ENCODE data around the gene SLC26A8.
"Not testable (repeated sequence)": the region's sequence is repeated elsewhere in the genome, so short reads cannot be mapped to it uniquely, and the experiment has no call there.

Gene SLC26A8

GRCh38 chr6:35936681-35937359 lies 87.6 kb downstream of the SLC26A8 start:
- Histone ChIP-seq H3K79me2 (ENCODE audit: insufficient read depth, low read length) (no peaks in the 10 kb centered on the region), H3K36me3 (ENCODE audit: low read length) (no peaks in the 10 kb centered on the region), H3K4me2 (ENCODE audit: low read depth, low read length, poor library complexity, severe bottlenecking) (no peak overlapping the region), H3K9me2 (replicated peaks; ENCODE audit: insufficient read depth, low read length) (no peaks in the 10 kb centered on the region), H3K4me3 (ENCODE audit: insufficient read depth, low read length, poor library complexity, severe bottlenecking) (no peak overlapping the region), H3F3A (ENCODE audit: insufficient read depth) (no peaks in the 10 kb centered on the region), H2AFZ (ENCODE audit: low read depth, low read length, severe bottlenecking) (no peak overlapping the region), H3K27me3 (ENCODE audit: low read length) (no peaks in the 10 kb centered on the region), H3K9me3 (ENCODE audit: insufficient read depth, low read length) (peaks cover 24% of the 10 kb centered on the region; the same call in 1 of the 2 replicates), H3K27ac (ENCODE audit: low read depth, low read length) (no peak overlapping the region), H3K9ac (ENCODE audit: low read length) (no peak overlapping the region), H4K20me1 (ENCODE audit: low read depth, low read length) (no peaks in the 10 kb centered on the region)
- TF ChIP-seq CTCF (IDR thresholded peaks at IDR 0.05; ENCODE audit: insufficient read depth, low read length, poor library complexity, severe bottlenecking), result no peak
- TF ChIP-seq EZH2phosphoT487 (conservative IDR thresholded peaks at IDR 0.05; ENCODE audit: low read length), result no peak

- no peaks in the 10 kb centered on the region for H3K9me2 ChIP-seq (replicated peaks; ENCODE audit: insufficient read depth, low read length)
- no peaks in the 10 kb centered on the region for H3K27me3 ChIP-seq (ENCODE audit: low read length)
- H3K4me2 ChIP-seq (ENCODE audit: low read depth, low read length, poor library complexity, severe bottlenecking), result no peak overlapping the region
- no peak overlapping the region for H2AFZ ChIP-seq (ENCODE audit: low read depth, low read length, severe bottlenecking)
- no peaks in the 10 kb centered on the region for H3K79me2 ChIP-seq (ENCODE audit: insufficient read depth, low read length)
- H3K9me3 ChIP-seq (ENCODE audit: insufficient read depth, low read length), result peaks cover 16% of the 10 kb centered on the region; the same call in 1 of the 2 replicates
- no peaks in the 10 kb centered on the region for H3F3A ChIP-seq (ENCODE audit: insufficient read depth)
- H3K36me3 ChIP-seq (ENCODE audit: low read length), result no peaks in the 10 kb centered on the region
- no peak overlapping the region for H3K9ac ChIP-seq (ENCODE audit: low read length)
- no peaks in the 10 kb centered on the region for H4K20me1 ChIP-seq (ENCODE audit: low read depth, low read length)
- H3K27ac ChIP-seq (ENCODE audit: low read depth, low read length), result no peak overlapping the region
- H3K4me3 ChIP-seq (ENCODE audit: insufficient read depth, low read length, poor library complexity, severe bottlenecking), result no peak overlapping the region
- TF ChIP-seq EZH2phosphoT487 (conservative IDR thresholded peaks at IDR 0.05; ENCODE audit: low read length) (no peak), CTCF (IDR thresholded peaks at IDR 0.05; ENCODE audit: insufficient read depth, low read length, poor library complexity, severe bottlenecking) (no peak)
These were observed 89.0 kb downstream of the SLC26A8 start for GRCh38 chr6:35935469-35935868.

- H3K79me2 ChIP-seq (ENCODE audit: insufficient read depth, low read length), result no peaks in the 10 kb centered on the region
- H3K27ac ChIP-seq (ENCODE audit: low read depth, low read length), result no peak overlapping the region
- peaks cover 16% of the 10 kb centered on the region; the same call in 1 of the 2 replicates for H3K9me3 ChIP-seq (ENCODE audit: insufficient read depth, low read length)
- H4K20me1 ChIP-seq (ENCODE audit: low read depth, low read length), result no peaks in the 10 kb centered on the region
- H3K9ac ChIP-seq (ENCODE audit: low read length), result no peak overlapping the region
- no peaks in the 10 kb centered on the region for H3K27me3 ChIP-seq (ENCODE audit: low read length)
- H2AFZ ChIP-seq (ENCODE audit: low read depth, low read length, severe bottlenecking), result no peak overlapping the region
- no peak overlapping the region for H3K4me2 ChIP-seq (ENCODE audit: low read depth, low read length, poor library complexity, severe bottlenecking)
- TF ChIP-seq CTCF (IDR thresholded peaks at IDR 0.05; ENCODE audit: insufficient read depth, low read length, poor library complexity, severe bottlenecking), result no peak
- no peak for TF ChIP-seq EZH2phosphoT487 (conservative IDR thresholded peaks at IDR 0.05; ENCODE audit: low read length)
- H3K4me3 ChIP-seq (ENCODE audit: insufficient read depth, low read length, poor library complexity, severe bottlenecking), result no peak overlapping the region
- no peaks in the 10 kb centered on the region for H3F3A ChIP-seq (ENCODE audit: insufficient read depth)
- no peaks in the 10 kb centered on the region for H3K9me2 ChIP-seq (replicated peaks; ENCODE audit: insufficient read depth, low read length)
- H3K36me3 ChIP-seq (ENCODE audit: low read length), result no peaks in the 10 kb centered on the region
These were observed 90.6 kb downstream of the SLC26A8 start for GRCh38 chr6:35933844-35934243.

- H3K9me3 ChIP-seq (ENCODE audit: insufficient read depth, low read length), result not testable (repeated sequence)
These were observed 92.6 kb downstream of the SLC26A8 start for GRCh38 chr6:35931873-35932272.

More at GRCh38 chr6:35931873-35932272, 92.6 kb downstream of the SLC26A8 start:
- H3K36me3 ChIP-seq (ENCODE audit: low read length); H3F3A ChIP-seq (ENCODE audit: insufficient read depth); H3K4me3 ChIP-seq (ENCODE audit: insufficient read depth, low read length, poor library complexity, severe bottlenecking); H3K9me2 ChIP-seq (replicated peaks; ENCODE audit: insufficient read depth, low read length); H3K9ac ChIP-seq (ENCODE audit: low read length); H3K27ac ChIP-seq (ENCODE audit: low read depth, low read length); H3K4me2 ChIP-seq (ENCODE audit: low read depth, low read length, poor library complexity, severe bottlenecking); H3K27me3 ChIP-seq (ENCODE audit: low read length); H2AFZ ChIP-seq (ENCODE audit: low read depth, low read length, severe bottlenecking); H4K20me1 ChIP-seq (ENCODE audit: low read depth, low read length); H3K79me2 ChIP-seq (ENCODE audit: insufficient read depth, low read length): not testable (repeated sequence)
